HG02571 (cell line): ENCODE measurements around the gene CUL3.
"Not testable (repeated sequence)": the region's sequence is repeated elsewhere in the genome, so short reads cannot be mapped to it uniquely, and the experiment has no call there.

Experiments
- ATAC-seq: cut with Tn5 transposase; IDR thresholded peaks from one replicate; pipeline ENCODE4 v1.9.1; 2021; ENCODE audit warnings: mild to moderate bottlenecking, moderate library complexity; ENCODE audit not compliant: unreplicated experiment

The CUL3 gene

GRCh38 chr2:224545884-224546644, 39.1 kb downstream of the CUL3 start:
- no peak for ATAC-seq

- no peak for ATAC-seq
Observed at GRCh38 chr2:224543939-224544338, 41.2 kb downstream of the CUL3 start.

- no peak for ATAC-seq
Observed at GRCh38 chr2:224538561-224539138, 46.5 kb downstream of the CUL3 start.

GRCh38 chr2:224532931-224533330, 52.2 kb downstream of the CUL3 start:
- no peak for ATAC-seq

GRCh38 chr2:224532441-224532840, 52.7 kb downstream of the CUL3 start:
- no peak for ATAC-seq

- ATAC-seq, result no peak
Observed at GRCh38 chr2:224528171-224528570, 57.0 kb downstream of the CUL3 start.

GRCh38 chr2:224525774-224526173, 59.4 kb downstream of the CUL3 start:
- ATAC-seq, result no peak

- no peak for ATAC-seq
Observed at GRCh38 chr2:224524657-224525056, 60.5 kb downstream of the CUL3 start.

GRCh38 chr2:224523626-224524577, 61.3 kb downstream of the CUL3 start:
- no peak for ATAC-seq

GRCh38 chr2:224522483-224522882, 62.7 kb downstream of the CUL3 start:
- ATAC-seq, result not testable (repeated sequence)

- ATAC-seq, result peak; percentile 64
Observed at GRCh38 chr2:224520064-224520463, 65.1 kb downstream of the CUL3 start.

GRCh38 chr2:224518806-224519580, 66.2 kb downstream of the CUL3 start:
- no peak for ATAC-seq

GRCh38 chr2:224517963-224518362, 67.2 kb downstream of the CUL3 start:
- no peak for ATAC-seq

GRCh38 chr2:224516393-224516792, 68.8 kb downstream of the CUL3 start:
- not testable (repeated sequence) for ATAC-seq

- ATAC-seq, result no peak
Observed at GRCh38 chr2:224513991-224514390, 71.2 kb downstream of the CUL3 start.

GRCh38 chr2:224507789-224508188, 77.4 kb downstream of the CUL3 start:
- ATAC-seq, result no peak

GRCh38 chr2:224506494-224506893, 78.7 kb downstream of the CUL3 start:
- ATAC-seq, result no peak

- ATAC-seq, result no peak
Observed at GRCh38 chr2:224498991-224499390, 86.2 kb downstream of the CUL3 start.

GRCh38 chr2:224492531-224492930, 92.6 kb downstream of the CUL3 start:
- ATAC-seq, result no peak

GRCh38 chr2:224487940-224488339, 97.2 kb downstream of the CUL3 start:
- not testable (repeated sequence) for ATAC-seq
